Measurements from ENCODE around the gene SH3PXD2A. TPM values are rescaled to one million over a fixed set of nuclear protein-coding genes. Genes with fewer than 3 reads are reported as not detected.
A peak's percentile ranks its signal among the peaks of the same experiment; 100 is the strongest.

The SH3PXD2A gene
- total RNA-seq, 2 donors from 2014 or later, result 14.6 to 18.2 TPM

GRCh38 chr10:103622286-103622685 lies 233.1 kb downstream of the SH3PXD2A start:
- Histone ChIP-seq H3K36me3 (peaks cover 36% of the 10 kb centered on the region), H3K4me1 (peaks cover 0 to 51% of the 10 kb centered on the region in 2 donors), H3K27ac (peak overlapping the region in 1 of 2 donors; percentile 2)

GRCh38 chr10:103621783-103622125 lies 233.6 kb downstream of the SH3PXD2A start:
- Histone ChIP-seq H3K27me3 (no peaks in the 10 kb centered on the region), H3K4me1 (peaks cover 0 to 56% of the 10 kb centered on the region in 2 donors), H3K27ac (peak overlapping the region in 1 of 2 donors; percentile 2), H3K4me3 (no peak overlapping the region), H3K36me3 (peaks cover 31% of the 10 kb centered on the region), H3K9me3 (no peaks in the 10 kb centered on the region)
- TF ChIP-seq, protein P1, sequence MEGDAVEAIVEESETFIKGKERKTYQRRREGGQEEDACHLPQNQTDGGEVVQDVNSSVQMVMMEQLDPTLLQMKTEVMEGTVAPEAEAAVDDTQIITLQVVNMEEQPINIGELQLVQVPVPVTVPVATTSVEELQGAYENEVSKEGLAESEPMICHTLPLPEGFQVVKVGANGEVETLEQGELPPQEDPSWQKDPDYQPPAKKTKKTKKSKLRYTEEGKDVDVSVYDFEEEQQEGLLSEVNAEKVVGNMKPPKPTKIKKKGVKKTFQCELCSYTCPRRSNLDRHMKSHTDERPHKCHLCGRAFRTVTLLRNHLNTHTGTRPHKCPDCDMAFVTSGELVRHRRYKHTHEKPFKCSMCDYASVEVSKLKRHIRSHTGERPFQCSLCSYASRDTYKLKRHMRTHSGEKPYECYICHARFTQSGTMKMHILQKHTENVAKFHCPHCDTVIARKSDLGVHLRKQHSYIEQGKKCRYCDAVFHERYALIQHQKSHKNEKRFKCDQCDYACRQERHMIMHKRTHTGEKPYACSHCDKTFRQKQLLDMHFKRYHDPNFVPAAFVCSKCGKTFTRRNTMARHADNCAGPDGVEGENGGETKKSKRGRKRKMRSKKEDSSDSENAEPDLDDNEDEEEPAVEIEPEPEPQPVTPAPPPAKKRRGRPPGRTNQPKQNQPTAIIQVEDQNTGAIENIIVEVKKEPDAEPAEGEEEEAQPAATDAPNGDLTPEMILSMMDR (IDR thresholded peaks at IDR 0.05), result no peak
- DNase-seq (ENCODE audit: low spot score), result no peak

More at GRCh38 chr10:103622286-103622685, 233.1 kb downstream of the SH3PXD2A start:
- TF ChIP-seq, protein P1 (IDR thresholded peaks at IDR 0.05), result no peak
- DNase-seq (ENCODE audit: low spot score), result no peak
- Histone ChIP-seq H3K9me3 (no peaks in the 10 kb centered on the region), H3K27me3 (no peaks in the 10 kb centered on the region), H3K4me3 (no peak overlapping the region)

GRCh38 chr10:103620891-103621782 lies 234.2 kb downstream of the SH3PXD2A start:
- Histone ChIP-seq H3K9me3 (no peaks in the 10 kb centered on the region), H3K4me3 (no peak overlapping the region), H3K36me3 (peaks cover 25% of the 10 kb centered on the region), H3K27me3 (no peaks in the 10 kb centered on the region), H3K4me1 (peaks cover 0 to 63% of the 10 kb centered on the region in 2 donors), H3K27ac (peak overlapping the region in 1 of 2 donors; percentile 2)
- TF ChIP-seq, protein P1 (IDR thresholded peaks at IDR 0.05), result no peak
- DNase-seq (ENCODE audit: low spot score), result no peak

- no peak for DNase-seq (ENCODE audit: low spot score)
- peak overlapping the region in 1 of 2 donors; percentile 21 for H3K27ac ChIP-seq
- H3K36me3 ChIP-seq, result peaks cover 17% of the 10 kb centered on the region
- H3K4me1 ChIP-seq, result peaks cover 0 to 70% of the 10 kb centered on the region in 2 donors
- TF ChIP-seq, protein P1 (IDR thresholded peaks at IDR 0.05), result no peak
- H3K9me3 ChIP-seq, result no peaks in the 10 kb centered on the region
- no peaks in the 10 kb centered on the region for H3K27me3 ChIP-seq
- H3K4me3 ChIP-seq, result no peak overlapping the region
These were observed 235.0 kb downstream of the SH3PXD2A start for GRCh38 chr10:103620352-103620740.

- TF ChIP-seq, protein P1 (IDR thresholded peaks at IDR 0.05), result no peak
- H3K36me3 ChIP-seq, result peaks cover 13% of the 10 kb centered on the region
- DNase-seq (ENCODE audit: low spot score), result no peak
These were observed 235.7 kb downstream of the SH3PXD2A start for GRCh38 chr10:103619424-103620351.

More at GRCh38 chr10:103619424-103620351, 235.7 kb downstream of the SH3PXD2A start:
- Histone ChIP-seq H3K4me3 (no peak overlapping the region), H3K4me1 (peaks cover 0 to 76% of the 10 kb centered on the region in 2 donors), H3K27ac (peak overlapping the region; percentile 51 to 57), H3K27me3 (no peaks in the 10 kb centered on the region), H3K9me3 (no peaks in the 10 kb centered on the region)

Measured in right atrium auricular region (tissue), 2 donors.